Keratinocyte (primary cell): ENCODE measurements around the gene NFKB2. TPM values are rescaled to one million over a fixed set of nuclear protein-coding genes. Genes with fewer than 3 reads are reported as not detected.

Experiments
- DNase-seq: peaks from one replicate; pipeline ENCODE4 v3.0.0-alpha.2; 2011; ENCODE audit warnings: low read depth, missing footprints, low spot score
- FAIRE-seq: peaks from 2 replicates; lab custom pipeline; 2011; peaks lifted over from hg19 to GRCh38; lab: Jason Lieb, UNC
- H2AFZ ChIP-seq: 2 replicates; pipeline ENCODE4 v1.6.0; 2012; ENCODE audit warnings: low read length, control low read depth, inconsistent platforms; ENCODE audit not compliant: control insufficient read depth
- H3K27ac ChIP-seq: 2 replicates; pipeline ENCODE4 v1.5.1; 2011; ENCODE audit warnings: low read length; ENCODE audit not compliant: control insufficient read depth, insufficient read depth
- H3K27me3 ChIP-seq: 3 replicates; pipeline ENCODE4 v1.6.0; 2011; ENCODE audit warnings: low read length; ENCODE audit not compliant: control insufficient read depth, insufficient read depth; ENCODE audit errors: extremely low read depth
- H3K36me3 ChIP-seq, 2 experiments: 2 replicates in 1 of 2; 3 replicates in 1 of 2; pipeline ENCODE4 v1.5.1; 2011; ENCODE audit warnings: low read length in 2 of 2, mild to moderate bottlenecking in 1 of 2; ENCODE audit not compliant: control insufficient read depth in 2 of 2, insufficient read depth in 2 of 2; ENCODE audit errors: extremely low read depth in 1 of 2
- H3K4me1 ChIP-seq: 3 replicates; pipeline ENCODE4 v1.5.1; 2011; ENCODE audit warnings: low read length; ENCODE audit not compliant: control insufficient read depth, insufficient read depth; ENCODE audit errors: extremely low read depth
- H3K4me2 ChIP-seq: 3 replicates; pipeline ENCODE4 v1.6.0; 2011; ENCODE audit warnings: low read depth, low read length; ENCODE audit not compliant: control insufficient read depth, insufficient read depth; ENCODE audit errors: extremely low read depth
- H3K4me3 ChIP-seq, 3 experiments: fragments of 200-600 bp in 1 of 3; sonication (generic) in 1 of 3; 2 replicates in 2 of 3; 3 replicates in 1 of 3; pipeline ENCODE4 v1.5.1; 2011 to 2016; ENCODE audit warnings: low read length in 3 of 3, mild to moderate bottlenecking in 3 of 3, control low read depth in 2 of 3, inconsistent platforms in 1 of 3, low read depth in 1 of 3, mixed read lengths in 1 of 3, mixed run types in 1 of 3, moderate library complexity in 1 of 3; ENCODE audit not compliant: control insufficient read depth in 2 of 3, insufficient read depth in 2 of 3; ENCODE audit errors: extremely low read depth in 1 of 3
- H3K79me2 ChIP-seq: 2 replicates; pipeline ENCODE4 v1.6.0; 2012; ENCODE audit warnings: low read length; ENCODE audit not compliant: control insufficient read depth, insufficient read depth
- H3K9ac ChIP-seq: 3 replicates; pipeline ENCODE4 v1.6.0; 2011; ENCODE audit warnings: low read length; ENCODE audit not compliant: control insufficient read depth, insufficient read depth; ENCODE audit errors: extremely low read depth
- H3K9me1 ChIP-seq: 3 replicates; pipeline ENCODE4 v1.6.0; 2011; ENCODE audit warnings: low read length; ENCODE audit not compliant: control insufficient read depth, insufficient read depth; ENCODE audit errors: extremely low read depth
- H3K9me3 ChIP-seq: 2 replicates; pipeline ENCODE4 v1.5.1; 2012; ENCODE audit warnings: low read depth, low read length; ENCODE audit not compliant: control insufficient read depth
- H4K20me1 ChIP-seq: 3 replicates; pipeline ENCODE4 v1.6.0; 2011; ENCODE audit warnings: low read length; ENCODE audit not compliant: control insufficient read depth, insufficient read depth; ENCODE audit errors: extremely low read depth
- CTCF ChIP-seq, 3 experiments: IDR thresholded peaks in 1 of 3; conservative IDR thresholded peaks in 1 of 3; optimal IDR thresholded peaks in 1 of 3; 2 replicates in 2 of 3; 3 replicates in 1 of 3; pipeline versions ENCODE3 to v1.5.1; 2011; ENCODE audit warnings: low read length in 3 of 3, mild to moderate bottlenecking in 3 of 3, moderate library complexity in 2 of 3, control low read depth in 1 of 3, inconsistent platforms in 1 of 3; ENCODE audit not compliant: insufficient read depth in 2 of 3; ENCODE audit errors: extremely low read depth in 1 of 3
- EZH2 ChIP-seq: IDR thresholded peaks from one replicate; pipeline ENCODE4 v1.6.1; 2012; ENCODE audit warnings: inconsistent platforms, mild to moderate bottlenecking, low read length, moderate library complexity
- dilution Hi-C: fragments of 300-500 bp; cut with MboI; formaldehyde crosslinking; loops from one replicate; pipeline ENCODE4 v1.7.0; 2020; ENCODE audit warnings: low sequenced_read_pairs; ENCODE audit not compliant: extremely low pct_ligation_motif_present
- polyA plus RNA-seq, 5 experiments: library from polyadenylated mRNA; depleted of rRNA in 3 of 5; stranded (reverse) in 3 of 5; stranded (forward) in 1 of 5; unstranded in 1 of 5; fragments of >200 nt; gene quantifications; 1 replicate in 1 of 5; 2 replicates in 3 of 5; 3 replicates in 1 of 5; pipeline versions ENCODE4 v1.2.1 to v1.2.3, GENCODE V29; 2011 to 2012; ENCODE audit warnings: missing spikeins in 2 of 5, low read depth in 1 of 5, low replicate concordance in 1 of 5

Gene NFKB2
- polyA plus RNA-seq, 1 donor (not counting 4 experiments of a cell fraction or from before 2014, with no cell fraction given): 14.8 TPM

GRCh38 chr10:102420181-102420713, 24.7 kb downstream of the NFKB2 start:
- H3K9me3 ChIP-seq: no peaks in the 10 kb centered on the region
- no peaks in the 10 kb centered on the region for H3K9me1 ChIP-seq
- H3K27ac ChIP-seq: peak overlapping the region; percentile 72
- no peaks in the 10 kb centered on the region for H4K20me1 ChIP-seq
- DNase-seq (no peak), FAIRE-seq (no peak)
- peak overlapping the region; percentile 82 for H3K9ac ChIP-seq
- peak overlapping the region; percentile 65 to 83 (median 71) for H3K4me3 ChIP-seq
- dilution Hi-C loops: no loop called here
- peaks cover 6 to 17% of the 10 kb centered on the region in 2 experiments for H3K36me3 ChIP-seq
- H3K79me2 ChIP-seq: peaks cover 3% of the 10 kb centered on the region
- H3K4me2 ChIP-seq: peak overlapping the region; percentile 91
- peaks cover 24% of the 10 kb centered on the region for H3K27me3 ChIP-seq
- peaks cover 29% of the 10 kb centered on the region for H3K4me1 ChIP-seq
- H2AFZ ChIP-seq: peak overlapping the region; percentile 92
- TF ChIP-seq EZH2: no peak
- no peak for TF ChIP-seq CTCF (optimal IDR thresholded peaks at IDR 0.05 in 1 of 3, IDR thresholded peaks at IDR 0.05 in 1 of 3, conservative IDR thresholded peaks at IDR 0.05 in 1 of 3; ENCODE audit: extremely low read depth in 1 of 3, insufficient read depth in 2 of 3, low read length in 3 of 3)

GRCh38 chr10:102420714-102421506, 25.4 kb downstream of the NFKB2 start, which contains the start of gene FBXL15:
TSS of gene FBXL15 (plus strand) at chr10:102420836. CDS start at chr10:102421130, 294 bp downstream.
- H3K36me3 ChIP-seq: peaks cover 6 to 17% of the 10 kb centered on the region in 2 experiments
- H3K9ac ChIP-seq: peak within 1 kb of the TSS; percentile 82
- DNase-seq: peak; percentile 66
- H3K9me1 ChIP-seq: no peaks in the 10 kb centered on the region
- dilution Hi-C loops: no loop called here
- H3K4me2 ChIP-seq: peak within 1 kb of the TSS; percentile 91
- H2AFZ ChIP-seq: peak within 1 kb of the TSS; percentile 92
- H4K20me1 ChIP-seq: no peaks in the 10 kb centered on the region
- H3K27ac ChIP-seq: peak within 1 kb of the TSS; percentile 72
- peaks cover 3% of the 10 kb centered on the region for H3K79me2 ChIP-seq
- peaks cover 29% of the 10 kb centered on the region for H3K4me1 ChIP-seq
- H3K4me3 ChIP-seq: peak within 1 kb of the TSS; percentile 65 to 83 (median 71)
- H3K9me3 ChIP-seq: no peaks in the 10 kb centered on the region
- peaks cover 20% of the 10 kb centered on the region for H3K27me3 ChIP-seq
- FAIRE-seq: peak; percentile 79
- no peak for TF ChIP-seq EZH2
- TF ChIP-seq CTCF (optimal IDR thresholded peaks at IDR 0.05 in 1 of 3, IDR thresholded peaks at IDR 0.05 in 1 of 3, conservative IDR thresholded peaks at IDR 0.05 in 1 of 3; ENCODE audit: extremely low read depth in 1 of 3, insufficient read depth in 2 of 3, low read length in 3 of 3): no peak
